Keratinocyte (primary cell): ENCODE data around the gene ACACA. TPM values are rescaled to one million over a fixed set of nuclear protein-coding genes. Genes with fewer than 3 reads are reported as not detected.
A peak's percentile ranks its signal among the peaks of the same experiment; 100 is the strongest.

Experiments used
- DNase-seq: peaks from one replicate; pipeline ENCODE4 v3.0.0-alpha.2; 2011; ENCODE audit warnings: low read depth, missing footprints, low spot score
- FAIRE-seq: peaks from 2 replicates; lab custom pipeline; 2011; peaks lifted over from hg19 to GRCh38; lab: Jason Lieb, UNC
- H2AFZ ChIP-seq: 2 replicates; pipeline ENCODE4 v1.6.0; 2012; ENCODE audit warnings: low read length, control low read depth, inconsistent platforms; ENCODE audit not compliant: control insufficient read depth
- H3K27ac ChIP-seq: 2 replicates; pipeline ENCODE4 v1.5.1; 2011; ENCODE audit warnings: low read length; ENCODE audit not compliant: control insufficient read depth, insufficient read depth
- H3K27me3 ChIP-seq: 3 replicates; pipeline ENCODE4 v1.6.0; 2011; ENCODE audit warnings: low read length; ENCODE audit not compliant: control insufficient read depth, insufficient read depth; ENCODE audit errors: extremely low read depth
- H3K36me3 ChIP-seq, 2 experiments: 2 replicates in 1 of 2; 3 replicates in 1 of 2; pipeline ENCODE4 v1.5.1; 2011; ENCODE audit warnings: low read length in 2 of 2, mild to moderate bottlenecking in 1 of 2; ENCODE audit not compliant: control insufficient read depth in 2 of 2, insufficient read depth in 2 of 2; ENCODE audit errors: extremely low read depth in 1 of 2
- H3K4me1 ChIP-seq: 3 replicates; pipeline ENCODE4 v1.5.1; 2011; ENCODE audit warnings: low read length; ENCODE audit not compliant: control insufficient read depth, insufficient read depth; ENCODE audit errors: extremely low read depth
- H3K4me2 ChIP-seq: 3 replicates; pipeline ENCODE4 v1.6.0; 2011; ENCODE audit warnings: low read depth, low read length; ENCODE audit not compliant: control insufficient read depth, insufficient read depth; ENCODE audit errors: extremely low read depth
- H3K4me3 ChIP-seq, 3 experiments: fragments of 200-600 bp in 1 of 3; sonication (generic) in 1 of 3; 2 replicates in 2 of 3; 3 replicates in 1 of 3; pipeline ENCODE4 v1.5.1; 2011 to 2016; ENCODE audit warnings: low read length in 3 of 3, mild to moderate bottlenecking in 3 of 3, control low read depth in 2 of 3, inconsistent platforms in 1 of 3, low read depth in 1 of 3, mixed read lengths in 1 of 3, mixed run types in 1 of 3, moderate library complexity in 1 of 3; ENCODE audit not compliant: control insufficient read depth in 2 of 3, insufficient read depth in 2 of 3; ENCODE audit errors: extremely low read depth in 1 of 3
- H3K79me2 ChIP-seq: 2 replicates; pipeline ENCODE4 v1.6.0; 2012; ENCODE audit warnings: low read length; ENCODE audit not compliant: control insufficient read depth, insufficient read depth
- H3K9ac ChIP-seq: 3 replicates; pipeline ENCODE4 v1.6.0; 2011; ENCODE audit warnings: low read length; ENCODE audit not compliant: control insufficient read depth, insufficient read depth; ENCODE audit errors: extremely low read depth
- H3K9me1 ChIP-seq: 3 replicates; pipeline ENCODE4 v1.6.0; 2011; ENCODE audit warnings: low read length; ENCODE audit not compliant: control insufficient read depth, insufficient read depth; ENCODE audit errors: extremely low read depth
- H3K9me3 ChIP-seq: 2 replicates; pipeline ENCODE4 v1.5.1; 2012; ENCODE audit warnings: low read depth, low read length; ENCODE audit not compliant: control insufficient read depth
- H4K20me1 ChIP-seq: 3 replicates; pipeline ENCODE4 v1.6.0; 2011; ENCODE audit warnings: low read length; ENCODE audit not compliant: control insufficient read depth, insufficient read depth; ENCODE audit errors: extremely low read depth
- CTCF ChIP-seq, 3 experiments: IDR thresholded peaks in 1 of 3; conservative IDR thresholded peaks in 1 of 3; optimal IDR thresholded peaks in 1 of 3; 2 replicates in 2 of 3; 3 replicates in 1 of 3; pipeline versions ENCODE3 to v1.5.1; 2011; ENCODE audit warnings: low read length in 3 of 3, mild to moderate bottlenecking in 3 of 3, moderate library complexity in 2 of 3, control low read depth in 1 of 3, inconsistent platforms in 1 of 3; ENCODE audit not compliant: insufficient read depth in 2 of 3; ENCODE audit errors: extremely low read depth in 1 of 3
- EZH2 ChIP-seq: IDR thresholded peaks from one replicate; pipeline ENCODE4 v1.6.1; 2012; ENCODE audit warnings: inconsistent platforms, mild to moderate bottlenecking, low read length, moderate library complexity
- dilution Hi-C: fragments of 300-500 bp; cut with MboI; formaldehyde crosslinking; loops from one replicate; pipeline ENCODE4 v1.7.0; 2020; ENCODE audit warnings: low sequenced_read_pairs; ENCODE audit not compliant: extremely low pct_ligation_motif_present
- polyA plus RNA-seq, 5 experiments: library from polyadenylated mRNA; depleted of rRNA in 3 of 5; stranded (reverse) in 3 of 5; stranded (forward) in 1 of 5; unstranded in 1 of 5; fragments of >200 nt; gene quantifications; 1 replicate in 1 of 5; 2 replicates in 3 of 5; 3 replicates in 1 of 5; pipeline versions ENCODE4 v1.2.1 to v1.2.3, GENCODE V29; 2011 to 2012; ENCODE audit warnings: missing spikeins in 2 of 5, low read depth in 1 of 5, low replicate concordance in 1 of 5

The ACACA gene
- polyA plus RNA-seq, 1 donor (not counting 4 experiments of a cell fraction or from before 2014, with no cell fraction given) = 85.8 TPM

DNA sequence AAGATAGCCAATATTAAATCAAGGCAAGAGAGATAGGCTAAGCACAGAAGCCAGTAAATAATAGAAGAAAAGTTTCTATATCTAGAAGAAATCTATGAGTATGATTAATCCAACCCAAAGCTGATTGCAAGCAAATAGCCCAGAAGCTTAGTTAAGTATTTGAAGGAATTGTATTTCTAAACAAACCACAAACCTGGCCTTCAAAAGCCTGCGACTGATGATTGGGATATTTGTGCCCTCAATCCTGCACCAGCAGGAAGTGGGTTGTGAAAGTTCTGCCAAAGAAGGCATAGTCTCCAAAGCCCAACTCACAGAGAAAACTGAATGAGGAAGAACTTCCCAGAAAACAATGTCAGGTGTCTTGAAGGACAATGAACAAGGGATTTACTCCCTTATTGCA lies 145.3 kb downstream of the ACACA start:
- DNase-seq = no peak
- no peak for FAIRE-seq
- no peaks in the 10 kb centered on the region for H3K9me1 ChIP-seq
- peaks cover 27 to 34% of the 10 kb centered on the region in 2 experiments for H3K36me3 ChIP-seq
- no peaks in the 10 kb centered on the region for H3K79me2 ChIP-seq
- no peaks in the 10 kb centered on the region for H3K4me1 ChIP-seq
- H3K4me3 ChIP-seq = no peak overlapping the region
- no peak overlapping the region for H2AFZ ChIP-seq
- no peaks in the 10 kb centered on the region for H3K27me3 ChIP-seq
- peaks cover 2% of the 10 kb centered on the region for H3K9me3 ChIP-seq
- no peak overlapping the region for H3K4me2 ChIP-seq
- H4K20me1 ChIP-seq = no peaks in the 10 kb centered on the region
- no peak for TF ChIP-seq CTCF (optimal IDR thresholded peaks at IDR 0.05 in 1 of 3, IDR thresholded peaks at IDR 0.05 in 1 of 3, conservative IDR thresholded peaks at IDR 0.05 in 1 of 3; ENCODE audit: extremely low read depth in 1 of 3, insufficient read depth in 2 of 3, low read length in 3 of 3)
- TF ChIP-seq EZH2 = no peak
- no peak overlapping the region for H3K9ac ChIP-seq
- no peak overlapping the region for H3K27ac ChIP-seq
- dilution Hi-C loops = no loop called here

- Histone ChIP-seq H3K9me1 (no peaks in the 10 kb centered on the region), H2AFZ (no peak overlapping the region), H3K27ac (no peak overlapping the region), H3K4me1 (no peaks in the 10 kb centered on the region), H3K79me2 (no peaks in the 10 kb centered on the region), H3K9me3 (no peaks in the 10 kb centered on the region), H3K27me3 (no peaks in the 10 kb centered on the region), H4K20me1 (no peaks in the 10 kb centered on the region), H3K4me3 (no peak overlapping the region), H3K4me2 (no peak overlapping the region), H3K36me3 (peaks cover 18 to 21% of the 10 kb centered on the region in 2 experiments), H3K9ac (no peak overlapping the region)
- FAIRE-seq = no peak
- DNase-seq = peak; percentile 4
- dilution Hi-C loops = no loop called here
- TF ChIP-seq EZH2 (no peak), CTCF (optimal IDR thresholded peaks at IDR 0.05 in 1 of 3, IDR thresholded peaks at IDR 0.05 in 1 of 3, conservative IDR thresholded peaks at IDR 0.05 in 1 of 3; ENCODE audit: extremely low read depth in 1 of 3, insufficient read depth in 2 of 3, low read length in 3 of 3) (no peak)
Observed at GRCh38 chr17:37259030-37259735, 147.5 kb downstream of the ACACA start.
